ENCODE results near the gene ANKRD36C.
"Not testable (repeated sequence)": the region's sequence is repeated elsewhere in the genome, so short reads cannot be mapped to it uniquely, and the experiment has no call there.

GRCh38 chr2:95824218-95824617 lies 167.4 kb downstream of the ANKRD36C start:
- TF ChIP-seq CTCF, EZH2phosphoT487 (IDR thresholded peaks at IDR 0.05; ENCODE audit: low read length): not testable (repeated sequence)

Measured in MM.1S (cell line).